Activated naive CD8-positive, alpha-beta T cell (primary cell): Measurements from ENCODE around the gene RSPH9.

ENCODE experiments used
- H3K27ac Mint-ChIP-seq: one replicate; pipeline ENCODE4 v1.8.0; 2021; ENCODE audit warnings: mixed read lengths
- H3K27me3 Mint-ChIP-seq: one replicate; pipeline ENCODE4 v1.8.0; 2021; ENCODE audit warnings: mixed read lengths
- H3K36me3 Mint-ChIP-seq: one replicate; pipeline ENCODE4 v1.8.0; 2021; ENCODE audit warnings: mixed read lengths
- H3K4me1 Mint-ChIP-seq: one replicate; pipeline ENCODE4 v1.8.0; 2021; ENCODE audit warnings: low read depth, mixed read lengths
- H3K4me3 Mint-ChIP-seq: one replicate; pipeline ENCODE4 v1.8.0; 2021; ENCODE audit warnings: mild to moderate bottlenecking, mixed read lengths
- H3K9me3 Mint-ChIP-seq: one replicate; pipeline ENCODE4 v1.8.0; 2021; ENCODE audit warnings: low read depth, mixed read lengths

RSPH9 gene

GRCh38 chr6:43716099-43716498 is 71.3 kb downstream of the RSPH9 start:
- Mint-ChIP-seq H3K9me3 (no peaks in the 10 kb centered on the region), H3K27ac (no peak overlapping the region), H3K36me3 (no peaks in the 10 kb centered on the region), H3K4me3 (no peak overlapping the region), H3K27me3 (no peaks in the 10 kb centered on the region), H3K4me1 (no peaks in the 10 kb centered on the region)

- no peak overlapping the region for H3K27ac Mint-ChIP-seq
- H3K9me3 Mint-ChIP-seq, result no peaks in the 10 kb centered on the region
- H3K4me1 Mint-ChIP-seq, result no peaks in the 10 kb centered on the region
- H3K27me3 Mint-ChIP-seq, result no peaks in the 10 kb centered on the region
- H3K36me3 Mint-ChIP-seq, result no peaks in the 10 kb centered on the region
- no peak overlapping the region for H3K4me3 Mint-ChIP-seq
Observed at GRCh38 chr6:43717389-43717788, 72.6 kb downstream of the RSPH9 start.

- no peaks in the 10 kb centered on the region for H3K27me3 Mint-ChIP-seq
- no peaks in the 10 kb centered on the region for H3K4me1 Mint-ChIP-seq
- no peaks in the 10 kb centered on the region for H3K9me3 Mint-ChIP-seq
- H3K4me3 Mint-ChIP-seq, result no peak overlapping the region
- no peak overlapping the region for H3K27ac Mint-ChIP-seq
- no peaks in the 10 kb centered on the region for H3K36me3 Mint-ChIP-seq
Observed at GRCh38 chr6:43717822-43718221, 73.0 kb downstream of the RSPH9 start.

GRCh38 chr6:43718387-43719105 is 73.7 kb downstream of the RSPH9 start:
- no peaks in the 10 kb centered on the region for H3K9me3 Mint-ChIP-seq
- H3K27ac Mint-ChIP-seq, result no peak overlapping the region

GRCh38 chr6:43719511-43719910 is 74.7 kb downstream of the RSPH9 start:
- no peak overlapping the region for H3K4me3 Mint-ChIP-seq
- H3K27me3 Mint-ChIP-seq, result no peaks in the 10 kb centered on the region
- H3K4me1 Mint-ChIP-seq, result peaks cover 11% of the 10 kb centered on the region
- no peak overlapping the region for H3K27ac Mint-ChIP-seq
- no peaks in the 10 kb centered on the region for H3K36me3 Mint-ChIP-seq
- H3K9me3 Mint-ChIP-seq, result no peaks in the 10 kb centered on the region

More at GRCh38 chr6:43718387-43719105, 73.7 kb downstream of the RSPH9 start:
- H3K36me3 Mint-ChIP-seq, result no peaks in the 10 kb centered on the region
- no peaks in the 10 kb centered on the region for H3K27me3 Mint-ChIP-seq
- no peak overlapping the region for H3K4me3 Mint-ChIP-seq
- H3K4me1 Mint-ChIP-seq, result peaks cover 1% of the 10 kb centered on the region

GRCh38 chr6:43720999-43721398 is 76.2 kb downstream of the RSPH9 start:
- Mint-ChIP-seq H3K27me3 (no peaks in the 10 kb centered on the region), H3K4me3 (no peak overlapping the region), H3K27ac (no peak overlapping the region), H3K36me3 (no peaks in the 10 kb centered on the region), H3K4me1 (peaks cover 25% of the 10 kb centered on the region), H3K9me3 (no peaks in the 10 kb centered on the region)
